Measurements from ENCODE around the gene CCDC158.

Gene CCDC158

DNA sequence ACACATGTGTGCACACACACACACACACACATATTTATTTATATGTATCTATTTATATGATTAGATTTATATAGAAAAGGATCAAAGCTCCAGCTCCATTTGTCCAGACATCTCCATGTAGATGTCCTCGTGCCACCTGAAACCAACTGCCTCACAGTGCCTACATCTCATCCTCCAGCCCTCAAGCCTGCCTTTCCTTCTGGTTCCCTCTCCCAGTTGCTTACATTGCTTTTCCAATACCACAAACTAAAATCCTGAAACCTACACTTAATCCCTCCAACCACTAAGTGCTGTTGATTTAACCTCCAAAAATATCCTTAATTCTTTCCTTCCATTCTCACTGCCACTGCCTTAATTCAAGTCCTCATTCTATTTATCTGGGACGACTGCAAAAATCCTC lies 63.0 kb downstream of the CCDC158 start:
- TF ChIP-seq TEAD4 (IDR thresholded peaks at IDR 0.05) (no peak), EP300 (IDR thresholded peaks at IDR 0.05; ENCODE audit: borderline replicate concordance) (no peak), RAD21 (IDR thresholded peaks at IDR 0.05; ENCODE audit: low read depth) (no peak), CEBPB (IDR thresholded peaks at IDR 0.05) (no peak), FOXM1 (IDR thresholded peaks at IDR 0.05; ENCODE audit: borderline replicate concordance, low read depth) (no peak), CREB1 (IDR thresholded peaks at IDR 0.05; ENCODE audit: low read depth) (no peak), EGR1 (IDR thresholded peaks at IDR 0.05) (no peak), TAF1 (IDR thresholded peaks at IDR 0.05; ENCODE audit: low read depth) (no peak), YY1 (IDR thresholded peaks at IDR 0.05; ENCODE audit: low read depth) (no peak), ZBTB7A (IDR thresholded peaks at IDR 0.05; ENCODE audit: low read depth) (no peak), TCF12 (IDR thresholded peaks at IDR 0.05; ENCODE audit: low read depth) (no peak), NFIC (IDR thresholded peaks at IDR 0.05) (no peak)
- TF ChIP-seq, protein P1, sequence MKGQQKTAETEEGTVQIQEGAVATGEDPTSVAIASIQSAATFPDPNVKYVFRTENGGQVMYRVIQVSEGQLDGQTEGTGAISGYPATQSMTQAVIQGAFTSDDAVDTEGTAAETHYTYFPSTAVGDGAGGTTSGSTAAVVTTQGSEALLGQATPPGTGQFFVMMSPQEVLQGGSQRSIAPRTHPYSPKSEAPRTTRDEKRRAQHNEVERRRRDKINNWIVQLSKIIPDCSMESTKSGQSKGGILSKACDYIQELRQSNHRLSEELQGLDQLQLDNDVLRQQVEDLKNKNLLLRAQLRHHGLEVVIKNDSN (IDR thresholded peaks at IDR 0.05) = no peak
- TF ChIP-seq, protein P2, sequence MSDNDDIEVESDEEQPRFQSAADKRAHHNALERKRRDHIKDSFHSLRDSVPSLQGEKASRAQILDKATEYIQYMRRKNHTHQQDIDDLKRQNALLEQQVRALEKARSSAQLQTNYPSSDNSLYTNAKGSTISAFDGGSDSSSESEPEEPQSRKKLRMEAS (IDR thresholded peaks at IDR 0.05) = no peak
- TF ChIP-seq, protein P3, sequence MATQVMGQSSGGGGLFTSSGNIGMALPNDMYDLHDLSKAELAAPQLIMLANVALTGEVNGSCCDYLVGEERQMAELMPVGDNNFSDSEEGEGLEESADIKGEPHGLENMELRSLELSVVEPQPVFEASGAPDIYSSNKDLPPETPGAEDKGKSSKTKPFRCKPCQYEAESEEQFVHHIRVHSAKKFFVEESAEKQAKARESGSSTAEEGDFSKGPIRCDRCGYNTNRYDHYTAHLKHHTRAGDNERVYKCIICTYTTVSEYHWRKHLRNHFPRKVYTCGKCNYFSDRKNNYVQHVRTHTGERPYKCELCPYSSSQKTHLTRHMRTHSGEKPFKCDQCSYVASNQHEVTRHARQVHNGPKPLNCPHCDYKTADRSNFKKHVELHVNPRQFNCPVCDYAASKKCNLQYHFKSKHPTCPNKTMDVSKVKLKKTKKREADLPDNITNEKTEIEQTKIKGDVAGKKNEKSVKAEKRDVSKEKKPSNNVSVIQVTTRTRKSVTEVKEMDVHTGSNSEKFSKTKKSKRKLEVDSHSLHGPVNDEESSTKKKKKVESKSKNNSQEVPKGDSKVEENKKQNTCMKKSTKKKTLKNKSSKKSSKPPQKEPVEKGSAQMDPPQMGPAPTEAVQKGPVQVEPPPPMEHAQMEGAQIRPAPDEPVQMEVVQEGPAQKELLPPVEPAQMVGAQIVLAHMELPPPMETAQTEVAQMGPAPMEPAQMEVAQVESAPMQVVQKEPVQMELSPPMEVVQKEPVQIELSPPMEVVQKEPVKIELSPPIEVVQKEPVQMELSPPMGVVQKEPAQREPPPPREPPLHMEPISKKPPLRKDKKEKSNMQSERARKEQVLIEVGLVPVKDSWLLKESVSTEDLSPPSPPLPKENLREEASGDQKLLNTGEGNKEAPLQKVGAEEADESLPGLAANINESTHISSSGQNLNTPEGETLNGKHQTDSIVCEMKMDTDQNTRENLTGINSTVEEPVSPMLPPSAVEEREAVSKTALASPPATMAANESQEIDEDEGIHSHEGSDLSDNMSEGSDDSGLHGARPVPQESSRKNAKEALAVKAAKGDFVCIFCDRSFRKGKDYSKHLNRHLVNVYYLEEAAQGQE (IDR thresholded peaks at IDR 0.05; ENCODE audit: low read depth) = no peak

DNA sequence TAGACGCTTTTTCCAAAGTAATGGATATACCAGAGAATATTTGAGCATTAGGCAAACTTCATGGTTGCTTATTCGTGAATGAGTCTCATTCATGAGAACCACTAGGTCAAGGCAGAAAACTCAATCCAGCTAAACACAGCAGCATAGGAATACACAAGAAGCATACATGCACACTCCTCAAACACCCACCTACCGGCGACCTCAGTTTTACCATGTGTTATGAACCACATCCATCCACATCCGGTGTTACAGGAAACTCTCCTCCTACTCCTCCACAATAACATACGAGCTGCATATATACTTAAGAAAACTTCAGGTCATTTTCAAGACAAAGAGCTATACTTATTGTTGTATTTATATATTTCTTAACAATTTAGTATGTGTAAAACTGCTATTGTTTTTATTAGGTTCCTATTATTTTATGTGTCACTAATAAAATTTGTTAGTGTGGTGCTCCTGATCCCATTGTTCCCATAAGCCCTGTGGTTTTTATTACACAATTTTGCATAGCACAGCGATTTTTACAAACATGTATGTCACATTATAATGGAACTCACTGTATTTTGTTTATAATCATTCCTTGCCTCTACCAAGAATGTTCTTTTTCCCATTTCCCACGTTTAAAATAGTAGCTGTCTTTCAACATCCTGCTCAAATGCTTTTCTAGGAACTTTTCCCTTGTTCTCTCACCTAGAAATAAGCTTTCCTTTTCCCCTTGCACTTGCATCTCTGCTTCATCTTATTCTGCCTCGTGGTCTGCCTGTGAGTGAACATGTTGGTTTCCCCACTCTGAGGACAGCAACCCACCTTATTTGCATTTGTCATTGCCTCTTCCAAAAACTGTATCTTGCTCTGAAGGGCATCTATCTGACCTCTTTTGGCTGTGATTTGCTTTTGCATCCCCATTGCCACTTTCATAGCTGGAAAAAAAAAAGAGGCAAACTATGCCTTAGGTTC lies 66.1 kb downstream of the CCDC158 start:
- TF ChIP-seq, protein P2 (IDR thresholded peaks at IDR 0.05) = no peak
- TF ChIP-seq RAD21 (IDR thresholded peaks at IDR 0.05; ENCODE audit: low read depth) (no peak), NFIC (IDR thresholded peaks at IDR 0.05) (no peak), CEBPB (IDR thresholded peaks at IDR 0.05) (no peak), ZBTB7A (IDR thresholded peaks at IDR 0.05; ENCODE audit: low read depth) (no peak), YY1 (IDR thresholded peaks at IDR 0.05; ENCODE audit: low read depth) (no peak), TEAD4 (IDR thresholded peaks at IDR 0.05) (no peak), EP300 (IDR thresholded peaks at IDR 0.05; ENCODE audit: borderline replicate concordance) (no peak), FOXM1 (IDR thresholded peaks at IDR 0.05; ENCODE audit: borderline replicate concordance, low read depth) (no peak), TCF12 (IDR thresholded peaks at IDR 0.05; ENCODE audit: low read depth) (no peak), TAF1 (IDR thresholded peaks at IDR 0.05; ENCODE audit: low read depth) (no peak), EGR1 (IDR thresholded peaks at IDR 0.05) (no peak), CREB1 (IDR thresholded peaks at IDR 0.05; ENCODE audit: low read depth) (no peak)
- TF ChIP-seq, protein P3 (IDR thresholded peaks at IDR 0.05; ENCODE audit: low read depth) = no peak

DNA sequence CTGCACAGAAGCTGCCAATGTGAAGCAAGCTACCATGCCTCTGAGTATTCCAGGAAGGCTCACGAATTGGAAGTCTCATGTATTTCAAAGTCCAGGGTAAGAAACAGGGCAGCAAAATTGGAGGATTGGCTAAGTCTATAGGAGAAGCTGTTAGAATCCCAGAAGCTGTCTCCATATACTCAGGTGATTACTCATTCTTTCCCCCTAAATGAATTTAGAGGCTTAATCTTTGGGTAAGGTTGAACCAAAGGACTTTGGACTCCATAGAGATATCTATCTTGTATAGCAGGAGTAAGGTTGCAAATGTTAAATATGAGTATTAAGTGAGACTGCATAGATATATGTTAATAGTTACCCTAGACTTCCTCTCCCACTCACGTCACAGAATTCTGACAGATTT lies 78.1 kb downstream of the CCDC158 start:
- no peak for TF ChIP-seq NFIC (IDR thresholded peaks at IDR 0.05)
- no peak for TF ChIP-seq TEAD4 (IDR thresholded peaks at IDR 0.05)
- no peak for TF ChIP-seq EGR1 (IDR thresholded peaks at IDR 0.05)
- no peak for TF ChIP-seq TCF12 (IDR thresholded peaks at IDR 0.05; ENCODE audit: low read depth)
- no peak for TF ChIP-seq TAF1 (IDR thresholded peaks at IDR 0.05; ENCODE audit: low read depth)
- no peak for TF ChIP-seq EP300 (IDR thresholded peaks at IDR 0.05; ENCODE audit: borderline replicate concordance)
- TF ChIP-seq FOXM1 (IDR thresholded peaks at IDR 0.05; ENCODE audit: borderline replicate concordance, low read depth) = no peak
- TF ChIP-seq, protein P1 (IDR thresholded peaks at IDR 0.05) = no peak
- no peak for TF ChIP-seq CREB1 (IDR thresholded peaks at IDR 0.05; ENCODE audit: low read depth)
- TF ChIP-seq ZBTB7A (IDR thresholded peaks at IDR 0.05; ENCODE audit: low read depth) = no peak
- no peak for TF ChIP-seq YY1 (IDR thresholded peaks at IDR 0.05; ENCODE audit: low read depth)
- TF ChIP-seq CEBPB (IDR thresholded peaks at IDR 0.05) = no peak
- TF ChIP-seq, protein P3 (IDR thresholded peaks at IDR 0.05; ENCODE audit: low read depth) = no peak
- TF ChIP-seq RAD21 (IDR thresholded peaks at IDR 0.05; ENCODE audit: low read depth) = no peak
- TF ChIP-seq, protein P2 (IDR thresholded peaks at IDR 0.05) = no peak
